ENCODE measurements around the gene FAM72A.
A peak's percentile ranks its signal among the peaks of the same experiment; 100 is the strongest.
"Not testable (repeated sequence)": the region's sequence is repeated elsewhere in the genome, so short reads cannot be mapped to it uniquely, and the experiment has no call there.

FAM72A gene

DNA sequence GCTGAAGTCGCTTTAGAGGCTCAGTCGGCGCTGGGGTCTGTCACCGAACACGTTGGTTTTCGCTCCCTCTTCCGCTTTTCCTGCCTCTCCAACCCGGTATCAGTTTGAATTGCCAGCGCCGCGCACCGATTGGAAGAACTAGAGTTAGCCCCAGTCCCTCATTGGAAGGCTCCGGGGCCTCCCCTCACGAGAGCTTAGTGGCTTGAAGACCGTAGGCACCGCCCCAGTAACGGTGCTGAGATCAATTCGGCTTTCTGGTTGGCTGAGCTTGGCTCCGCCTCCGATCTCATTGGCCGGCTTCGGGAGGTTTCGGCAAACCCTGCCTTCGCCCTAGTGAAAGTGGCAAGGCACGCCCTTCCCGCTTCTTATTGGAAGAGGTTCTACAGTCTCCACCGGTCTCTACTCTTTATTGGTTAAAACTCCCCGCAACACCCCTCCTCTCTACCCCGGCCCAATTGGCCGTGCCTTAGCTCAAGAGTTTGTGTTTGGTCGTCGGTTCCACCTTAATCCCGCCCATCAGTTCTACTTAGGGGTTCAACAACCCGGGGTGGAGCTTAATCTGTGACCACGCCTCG lies at the start of gene FAM72A:
FAM72A (minus strand) TSS at position 51 of the 575 bp plus-strand sequence. CDS start 814 bp downstream, outside the sequence.
- DNase-seq = peak; percentile 99

DNA sequence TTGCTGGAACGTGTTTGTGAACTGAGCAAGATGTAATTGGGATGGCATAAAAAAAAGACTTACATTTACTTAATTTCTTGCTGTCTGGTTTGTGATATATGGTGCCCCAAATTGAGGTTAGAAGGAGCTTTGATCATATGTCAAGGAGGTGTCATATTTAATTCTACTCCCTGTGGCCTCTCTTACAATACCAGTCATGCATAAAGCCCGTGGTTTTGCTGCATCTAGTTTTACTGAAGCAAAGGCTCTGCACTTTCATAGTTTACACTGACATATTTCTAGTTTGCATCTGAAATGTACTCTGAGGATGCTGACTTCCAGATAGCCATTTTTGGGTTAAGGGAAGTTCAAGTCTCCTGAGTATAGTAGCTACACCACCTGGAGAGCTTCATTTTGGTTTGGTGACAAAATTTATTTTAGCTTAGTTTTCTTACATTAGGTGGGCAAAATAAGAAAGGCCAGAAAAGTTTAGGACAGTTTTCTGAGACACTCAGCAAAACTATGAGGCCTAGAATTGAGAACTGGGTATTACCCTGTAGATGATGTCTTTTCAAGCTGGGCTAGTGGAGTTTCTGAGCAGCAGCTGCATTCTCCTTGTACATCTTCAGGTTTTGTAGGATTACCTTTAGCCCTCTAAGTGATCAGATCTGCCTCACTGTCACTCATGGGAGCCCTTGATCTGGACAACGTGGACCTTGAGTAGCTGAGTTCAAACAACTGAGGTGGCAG lies 48.5 kb upstream of the FAM72A start:
- not testable (repeated sequence) for DNase-seq

DNA sequence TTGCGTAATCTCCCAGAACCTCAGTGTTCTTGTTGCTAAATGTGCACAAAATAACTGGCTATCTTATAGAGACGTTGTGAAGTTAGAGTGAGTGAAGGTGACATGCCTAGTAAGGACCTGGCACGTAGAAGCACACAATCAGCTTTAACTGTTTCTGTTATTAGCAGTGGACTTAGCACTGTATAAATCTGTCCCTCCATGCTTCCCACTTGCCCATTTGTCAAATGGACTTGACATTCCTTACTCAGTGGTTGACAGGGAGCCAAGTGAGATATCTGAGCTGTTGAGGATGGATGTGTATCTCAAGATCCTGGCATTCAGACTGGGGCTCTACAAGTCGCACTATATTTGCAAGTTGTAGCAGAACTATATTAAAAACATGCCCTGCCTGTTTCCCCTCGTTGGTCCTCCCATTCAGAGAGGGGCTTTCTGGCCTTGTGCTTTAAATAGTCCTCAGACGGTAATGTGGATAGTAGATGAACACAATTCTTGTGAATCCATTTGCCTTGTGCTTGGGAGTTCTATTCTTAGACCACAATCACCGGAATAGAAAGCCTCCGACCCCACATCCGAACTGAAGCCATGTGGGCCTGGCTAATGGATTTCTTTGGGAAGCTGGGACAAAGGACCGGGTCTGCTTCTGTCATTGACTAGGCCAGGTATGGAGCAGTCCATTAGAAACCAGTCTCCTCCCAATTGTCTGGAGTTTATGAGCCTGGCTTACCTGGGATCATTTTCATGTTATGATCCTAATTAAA lies 43.7 kb upstream of the FAM72A start:
- not testable (repeated sequence) for DNase-seq

DNA sequence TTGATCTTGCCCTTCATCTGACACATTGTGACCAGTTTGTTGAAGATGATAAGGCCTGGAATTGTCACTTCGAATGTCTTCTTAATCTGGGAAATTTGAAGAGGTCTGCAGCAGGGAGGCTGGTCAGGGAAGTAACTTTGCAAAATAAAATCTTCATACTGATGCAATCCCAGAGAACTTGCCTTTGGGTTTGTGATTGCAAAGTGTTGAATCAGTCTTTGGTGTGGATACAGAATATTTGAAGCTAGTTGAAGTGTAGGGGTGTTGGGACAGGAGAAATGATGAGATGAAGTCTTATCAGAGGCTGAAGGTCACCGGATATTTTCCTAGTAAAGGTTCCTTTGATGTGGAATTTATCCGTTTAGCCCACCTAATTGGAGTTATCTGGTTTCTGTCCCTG lies 42.8 kb upstream of the FAM72A start:
- not testable (repeated sequence) for DNase-seq

DNA sequence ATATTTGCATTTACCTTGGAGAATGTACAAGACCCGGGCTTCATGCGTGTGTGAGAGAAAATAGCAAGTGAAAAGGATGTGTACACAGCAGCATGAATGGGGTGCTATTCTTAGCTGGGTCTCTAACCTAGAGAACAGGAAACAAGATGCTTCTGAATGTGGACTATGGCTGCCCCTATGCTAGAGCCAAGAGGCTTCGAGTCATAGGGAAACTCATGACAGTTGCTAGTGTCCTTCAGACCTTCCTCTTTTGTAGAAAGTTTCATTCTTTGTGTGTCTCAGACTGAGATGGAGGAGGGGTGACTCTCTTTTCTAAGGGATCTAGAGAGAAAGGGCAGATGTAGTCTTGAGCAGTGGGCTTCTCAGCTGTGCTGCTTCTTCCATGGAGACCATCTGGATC lies 40.7 kb upstream of the FAM72A start:
- DNase-seq = not testable (repeated sequence)

DNA sequence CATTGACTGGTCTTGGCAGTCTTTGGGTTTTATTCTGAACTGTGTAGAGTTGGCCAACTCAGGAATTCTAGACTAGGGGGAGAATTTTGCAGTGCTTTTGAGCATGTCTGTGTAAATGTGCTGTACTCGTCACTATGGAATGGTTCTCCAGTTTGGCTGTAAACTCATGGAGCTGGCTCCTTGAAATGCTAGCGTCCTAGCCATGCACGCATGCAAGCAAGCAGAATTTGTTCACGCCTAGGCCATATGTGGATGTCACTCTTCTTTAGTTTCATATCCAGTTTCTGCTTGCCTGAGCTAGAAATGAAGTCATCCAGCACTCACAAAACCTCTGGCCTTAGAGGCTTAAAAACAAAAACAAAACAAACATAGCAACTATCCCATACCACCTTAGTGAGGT lies 37.6 kb upstream of the FAM72A start:
- DNase-seq = not testable (repeated sequence)

DNA sequence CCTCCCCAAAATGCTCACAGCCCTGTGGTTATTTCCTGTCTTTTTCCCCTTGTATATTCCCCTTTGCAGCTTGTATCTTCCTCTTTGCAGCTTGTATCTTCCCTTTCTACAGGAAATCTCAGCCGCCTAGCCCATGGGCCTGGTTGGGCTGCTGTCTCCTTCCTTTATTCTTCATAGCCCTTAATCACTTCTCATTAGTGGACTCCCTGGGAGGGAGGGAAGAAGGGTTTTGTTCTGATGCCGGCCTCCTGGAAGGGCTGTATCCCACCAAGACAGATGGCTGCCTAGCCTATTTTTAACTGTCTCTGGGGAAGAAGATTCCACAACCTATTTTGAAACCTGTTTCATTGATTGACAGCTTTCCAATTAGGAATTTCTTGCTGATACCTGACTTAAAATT lies 32.6 kb upstream of the FAM72A start:
- DNase-seq = not testable (repeated sequence)

DNA sequence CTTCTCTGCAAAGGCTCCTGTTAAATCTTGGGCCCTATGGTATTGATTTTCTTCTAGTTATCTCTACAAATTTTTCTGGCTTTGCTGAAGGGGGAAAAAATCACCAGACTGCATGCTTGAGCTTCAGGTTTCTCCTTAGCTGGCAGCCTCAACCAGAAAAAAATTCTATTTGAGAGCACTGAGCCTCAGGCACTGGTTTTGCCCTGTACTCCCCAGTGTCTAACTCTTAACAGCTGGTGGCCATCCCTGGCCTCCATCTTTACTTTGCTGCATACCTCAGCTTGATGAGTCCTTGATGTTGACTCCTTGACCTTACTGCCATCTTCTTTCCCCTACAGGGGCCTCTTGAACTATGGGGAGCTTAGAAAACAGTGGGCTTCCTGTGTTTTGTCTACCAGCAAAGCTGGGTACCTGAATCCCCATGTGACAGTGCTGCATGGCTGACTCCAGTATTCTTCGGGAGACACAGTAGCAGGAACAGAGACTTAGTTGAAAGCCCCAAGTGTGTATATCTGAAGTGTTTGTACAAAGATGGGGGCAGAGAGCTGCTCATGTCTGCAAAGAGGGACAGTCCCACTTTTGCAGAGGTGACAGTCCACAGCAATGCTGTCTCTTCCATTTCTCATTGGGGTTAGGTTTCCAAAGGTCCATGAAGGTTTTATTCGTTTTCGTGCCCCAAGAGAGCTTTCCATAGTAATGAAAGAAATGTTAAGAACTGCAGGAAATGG lies 31.7 kb upstream of the FAM72A start:
- DNase-seq = not testable (repeated sequence)

DNA sequence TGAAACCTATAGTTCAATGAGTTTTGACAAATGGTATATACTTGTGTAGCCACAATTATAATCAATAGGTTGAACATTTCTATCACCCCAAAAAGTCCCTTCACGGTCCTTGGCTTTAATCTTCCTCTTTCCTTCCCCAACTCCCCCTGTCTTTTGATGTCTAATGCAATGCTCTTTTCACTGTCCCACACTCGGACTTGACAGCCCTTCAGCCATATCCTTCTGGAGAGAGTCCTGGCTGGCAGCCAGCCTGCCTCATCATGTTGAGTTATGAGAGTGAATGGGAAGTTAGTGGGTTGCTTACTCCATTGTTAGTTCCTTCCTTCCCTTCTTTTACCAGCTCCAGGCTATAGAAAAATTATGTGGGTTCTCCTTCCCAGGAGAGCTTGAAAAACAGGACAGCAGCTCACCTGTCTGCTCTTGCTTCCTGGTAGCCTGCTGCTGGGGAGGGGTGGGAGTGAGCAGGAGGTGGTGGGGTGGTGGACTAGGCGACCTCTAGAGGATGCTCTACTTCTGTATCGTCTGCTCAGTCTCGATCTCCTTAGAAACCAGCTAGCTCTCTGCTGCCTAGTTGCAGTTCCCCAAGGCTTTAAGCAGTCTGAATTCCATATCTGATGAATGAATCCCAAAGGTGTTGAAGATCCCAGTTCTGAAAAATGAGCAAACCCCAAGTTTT lies 30.5 kb upstream of the FAM72A start:
- not testable (repeated sequence) for DNase-seq

DNA sequence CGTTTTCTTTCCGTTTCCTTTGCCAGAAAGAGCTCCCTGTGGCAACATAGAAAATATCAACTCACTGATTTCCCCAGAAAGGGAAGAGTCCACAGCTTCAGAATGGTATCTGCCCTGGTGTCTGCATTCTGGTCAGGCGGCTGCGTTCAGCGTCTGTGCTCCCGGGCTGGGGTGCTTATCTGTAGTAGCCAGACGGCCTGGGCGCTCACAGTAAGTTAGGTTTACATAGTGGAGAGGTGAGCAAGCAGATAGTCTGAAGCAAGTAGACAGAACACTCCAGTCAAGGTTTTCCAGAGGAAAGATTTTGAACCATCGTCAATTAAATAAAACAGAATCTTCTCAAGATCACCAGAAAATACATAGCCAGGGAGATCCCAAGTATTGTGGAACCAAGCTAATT lies 29.4 kb upstream of the FAM72A start:
- DNase-seq = not testable (repeated sequence)

DNA sequence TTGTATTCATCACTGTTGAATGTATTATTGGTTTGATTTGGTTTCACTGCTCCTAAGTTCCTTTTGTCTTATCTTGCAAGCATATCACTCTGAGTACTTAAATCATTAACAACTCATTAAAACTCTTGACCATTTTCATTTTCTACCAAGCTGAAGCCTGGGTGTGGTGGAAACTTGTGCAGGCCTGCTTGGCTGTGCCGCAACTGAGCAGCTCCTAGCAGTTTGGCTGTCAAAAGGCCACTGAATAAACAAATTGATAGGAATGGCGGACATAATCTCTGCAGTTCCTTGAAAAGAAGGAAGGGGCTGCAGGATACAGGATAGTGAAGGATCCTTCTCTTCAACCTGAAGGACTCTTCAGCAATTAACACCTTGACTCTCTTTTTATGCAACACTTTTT lies 26.6 kb upstream of the FAM72A start:
- not testable (repeated sequence) for DNase-seq

DNA sequence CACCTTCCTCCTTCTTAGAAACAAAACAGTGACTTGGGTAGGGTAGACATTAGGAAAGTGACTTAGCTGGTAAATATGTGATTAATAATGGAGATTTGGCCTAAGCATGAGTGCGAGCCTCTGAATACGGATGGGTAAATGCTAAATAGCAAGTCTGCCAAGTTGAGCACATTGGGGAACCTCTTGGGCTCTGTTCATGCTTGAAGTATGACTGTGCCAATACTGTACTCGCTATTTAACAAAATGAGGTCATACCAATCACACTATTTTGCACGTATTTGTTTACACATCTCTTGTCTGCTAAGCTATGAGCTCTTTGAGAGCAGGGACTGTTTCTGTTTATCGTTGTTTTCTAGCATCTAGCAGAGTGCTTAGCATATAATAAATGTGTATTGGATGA lies 24.2 kb upstream of the FAM72A start:
- not testable (repeated sequence) for DNase-seq

DNA sequence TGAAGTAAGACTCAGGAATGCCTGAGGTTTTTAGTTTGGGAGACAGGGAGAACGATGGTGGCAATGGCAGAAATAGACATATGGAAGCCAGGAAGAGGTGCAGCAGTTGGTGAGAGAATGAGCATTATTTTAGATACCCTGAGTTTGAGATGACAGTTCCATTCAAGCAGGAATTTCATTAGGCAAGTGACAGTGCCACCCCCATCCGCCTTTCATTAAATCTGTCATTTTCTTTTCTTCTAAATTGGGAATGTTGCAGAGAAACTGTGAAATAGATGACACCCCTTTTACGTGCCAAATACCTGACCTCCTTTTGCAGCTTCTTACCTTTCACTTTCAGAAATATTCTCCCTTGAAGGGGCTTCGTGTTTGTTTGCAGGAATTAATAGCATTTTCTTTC lies 22.7 kb upstream of the FAM72A start:
- DNase-seq = not testable (repeated sequence)

DNA sequence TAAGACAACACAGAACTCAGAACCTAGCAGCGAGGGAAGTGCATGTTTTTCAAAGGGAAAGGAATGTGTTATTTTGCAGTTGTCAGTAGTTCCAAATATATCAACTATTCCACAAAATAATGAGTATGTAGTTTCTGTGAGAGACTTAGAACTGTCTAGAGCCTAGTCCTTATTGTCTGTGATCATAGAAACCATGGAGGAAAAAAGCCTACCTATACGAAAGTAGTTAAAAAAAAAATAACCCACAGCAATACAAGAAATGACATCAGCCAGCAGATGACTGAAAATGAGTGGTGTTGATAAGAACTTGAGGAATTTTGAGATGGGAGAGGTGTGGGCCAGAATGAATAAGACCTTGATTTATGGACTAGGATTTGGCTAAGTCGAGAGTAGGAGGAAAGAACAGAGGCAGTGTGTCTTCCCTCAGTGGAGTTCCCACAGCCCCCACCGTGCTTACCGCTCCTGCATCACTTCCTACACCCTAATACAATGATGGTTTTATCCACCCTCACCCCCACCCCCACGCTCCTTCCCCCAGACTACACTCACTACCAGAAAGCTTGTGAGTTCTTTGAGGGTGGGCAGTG lies 21.6 kb upstream of the FAM72A start:
- not testable (repeated sequence) for DNase-seq

DNA sequence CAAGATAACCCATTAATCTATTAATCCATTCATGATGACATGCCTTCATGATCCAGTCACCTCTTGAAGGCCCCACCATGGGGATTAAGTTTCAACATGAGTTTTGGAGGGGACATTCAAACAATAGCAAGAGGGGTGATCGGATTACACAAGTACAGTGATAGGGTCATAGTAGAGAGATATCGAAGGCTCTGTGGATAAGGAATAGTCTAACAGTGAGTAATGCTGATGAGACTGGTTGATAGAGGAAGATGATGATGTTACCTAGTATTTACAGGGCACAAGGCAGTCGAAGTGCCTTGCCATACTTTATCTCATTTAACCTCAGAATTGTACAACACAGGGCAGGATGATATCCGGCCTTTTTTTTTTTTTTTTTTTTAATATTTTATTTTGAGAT lies 18.9 kb upstream of the FAM72A start:
- not testable (repeated sequence) for DNase-seq

DNA sequence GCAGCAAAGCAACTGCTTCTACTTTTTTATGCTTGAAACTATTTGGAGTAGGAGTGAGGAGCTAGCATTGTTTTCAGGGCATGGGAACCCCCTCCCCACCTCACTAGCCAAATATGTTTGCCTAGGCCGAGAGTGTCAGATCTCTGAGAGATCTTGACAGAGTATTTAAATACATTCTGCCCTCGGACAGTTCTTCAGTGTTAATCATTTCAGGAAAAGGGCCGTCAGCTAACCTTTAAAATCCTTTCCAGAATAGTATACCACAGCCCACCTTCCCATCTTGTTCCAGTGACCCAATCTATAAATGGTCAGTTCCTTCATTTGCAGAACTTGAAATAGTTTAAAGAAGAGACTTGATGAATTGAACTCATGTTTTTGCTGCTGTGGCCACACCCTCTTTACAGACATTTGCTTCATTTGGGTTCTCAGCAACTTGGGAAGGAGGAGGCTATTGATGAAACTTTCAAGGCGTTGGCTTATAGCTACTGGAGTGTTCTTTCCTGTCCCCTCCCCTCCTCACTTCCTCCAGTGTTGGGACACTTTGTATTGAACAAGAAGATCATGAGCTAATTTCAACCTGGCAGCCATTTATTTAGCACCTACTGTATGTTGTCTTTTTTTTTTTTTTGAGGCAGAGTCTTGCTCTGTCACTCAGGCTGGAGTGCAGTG lies 17.8 kb upstream of the FAM72A start:
- DNase-seq = not testable (repeated sequence)

DNA sequence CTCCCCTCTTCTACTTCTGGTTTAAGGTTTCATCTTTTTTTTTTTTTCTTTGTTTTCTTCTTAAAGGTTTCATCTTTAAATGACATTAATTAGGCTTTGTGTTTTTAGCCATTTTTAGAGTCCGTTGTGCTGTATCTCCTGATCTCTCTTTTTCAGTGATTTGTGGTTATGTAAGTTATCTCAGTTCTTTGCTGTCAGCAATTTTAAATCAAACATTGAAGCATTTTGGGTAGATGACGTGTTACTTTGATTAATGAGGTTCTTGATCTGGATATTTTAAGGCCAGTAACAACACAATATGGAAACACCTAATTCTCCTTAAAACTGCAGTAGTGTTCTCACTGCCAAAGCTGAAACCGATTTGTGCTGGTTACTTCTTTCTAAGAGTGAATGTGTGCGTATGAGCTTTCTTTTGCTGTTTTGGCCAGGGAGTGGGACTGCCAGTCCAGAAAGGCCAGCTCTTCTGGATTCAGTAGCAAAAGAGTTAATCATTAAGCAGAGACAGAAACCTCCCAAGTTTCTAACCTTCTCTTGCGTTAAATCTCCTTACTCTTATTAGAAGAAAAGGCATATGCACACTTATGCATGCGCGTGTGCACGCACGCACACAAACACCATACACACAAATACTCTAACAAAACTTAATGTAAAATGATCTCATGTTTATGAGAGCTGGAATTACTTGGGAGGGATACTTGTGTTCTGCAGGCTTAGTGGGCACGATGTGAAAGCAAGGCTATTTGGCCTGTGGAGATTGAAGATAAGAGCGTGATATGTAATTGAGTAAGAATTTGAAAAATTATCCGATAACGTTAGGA lies 17.1 kb upstream of the FAM72A start:
- not testable (repeated sequence) for DNase-seq

DNA sequence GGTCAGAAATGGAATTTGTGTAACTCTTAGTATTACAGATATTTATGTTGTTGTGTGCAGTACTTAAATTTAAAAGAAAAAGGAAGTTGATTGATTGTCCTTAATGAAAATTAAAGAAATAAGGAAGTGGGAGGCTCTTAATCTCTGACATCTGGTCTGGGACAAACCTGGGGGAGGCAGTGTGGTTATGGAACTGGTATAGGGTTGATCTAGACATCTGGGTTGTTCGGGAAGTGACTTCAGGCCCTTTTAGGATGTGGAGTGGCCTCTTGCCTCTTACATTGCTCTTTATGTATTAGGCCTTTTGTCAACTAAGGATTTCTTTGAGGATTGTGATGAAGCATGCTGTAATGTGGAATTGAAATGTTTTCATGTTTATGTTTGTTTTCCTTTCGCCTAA lies 16.1 kb upstream of the FAM72A start:
- not testable (repeated sequence) for DNase-seq

DNA sequence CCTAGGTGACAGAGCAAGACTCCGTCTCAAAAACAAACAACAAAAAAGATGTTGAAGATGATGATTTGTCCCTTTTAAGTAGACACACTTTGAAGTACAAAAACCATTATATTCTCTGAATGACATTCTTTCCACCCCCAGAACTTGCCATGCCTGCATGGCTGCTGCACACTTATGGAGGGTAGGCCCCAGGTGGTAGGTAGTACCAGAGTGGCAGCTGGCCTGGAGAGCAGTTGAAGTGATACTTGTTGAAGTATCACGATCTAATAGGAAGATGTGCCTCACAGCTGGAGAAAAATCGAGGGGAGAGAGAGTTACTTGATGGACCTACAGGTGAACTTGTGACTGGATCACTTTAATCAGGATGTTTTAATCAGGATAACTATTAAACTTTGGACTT lies 15.6 kb upstream of the FAM72A start:
- not testable (repeated sequence) for DNase-seq

DNA sequence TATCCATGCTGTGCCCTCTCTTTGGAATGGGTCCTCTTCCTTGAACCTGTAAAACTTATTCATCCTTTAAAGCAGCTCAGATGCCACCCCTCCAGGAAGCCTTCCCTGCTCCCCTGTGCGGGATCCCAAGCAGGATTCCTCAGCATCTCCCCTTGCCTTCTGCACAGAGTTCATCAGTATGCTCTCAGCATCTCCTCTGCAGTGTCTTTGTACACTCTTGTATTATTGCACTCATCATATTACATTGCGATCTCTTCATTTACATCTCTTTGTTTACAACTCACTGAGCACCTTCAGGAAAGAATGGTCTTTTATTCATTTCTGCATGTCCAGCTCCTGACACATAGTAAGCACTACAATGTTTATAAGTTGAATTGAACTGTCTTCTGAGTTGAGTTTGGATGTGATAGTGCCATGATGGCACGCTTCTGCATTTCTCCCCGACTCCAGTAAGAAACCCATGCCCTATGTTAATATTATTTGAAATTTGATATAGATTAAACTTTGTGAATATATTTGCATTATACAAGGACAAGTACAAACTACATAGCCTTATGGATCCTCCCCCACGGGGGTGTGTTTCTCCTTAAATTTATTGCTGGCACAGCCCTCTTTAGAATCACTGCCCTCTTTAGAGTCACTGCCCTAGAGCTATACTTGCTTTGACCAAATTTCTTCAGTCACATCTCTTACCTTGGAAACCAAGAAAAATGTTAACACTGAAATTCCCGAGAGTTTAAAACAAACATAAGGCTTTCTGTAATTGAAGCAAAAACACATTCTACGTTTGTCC lies 13.2 kb upstream of the FAM72A start:
- DNase-seq = not testable (repeated sequence)
